GM06990 (cell line): Measurements from ENCODE around the gene GBP4.

Source experiments
- DNase-seq: peaks from one replicate; pipeline ENCODE4 v3.0.0-alpha.2; 2011; ENCODE audit not compliant: insufficient read length; ENCODE audit errors: extremely low read depth
- H3K27me3 ChIP-seq: replicated peaks from 2 replicates; pipeline ENCODE4 v1.6.0; 2011; ENCODE audit warnings: low read length; ENCODE audit not compliant: control insufficient read depth, insufficient read depth
- H3K36me3 ChIP-seq: 2 replicates; pipeline ENCODE4 v1.5.1; 2011; ENCODE audit warnings: low read length; ENCODE audit not compliant: control insufficient read depth, insufficient read depth
- H3K4me3 ChIP-seq: replicated peaks from 2 replicates; pipeline ENCODE4 v1.5.1; 2011; ENCODE audit warnings: low read depth, mild to moderate bottlenecking, control low read depth, low read length
- CTCF ChIP-seq: IDR thresholded peaks from 2 replicates; pipeline ENCODE4 v1.5.1; 2011; ENCODE audit warnings: low read length, control low read depth, mild to moderate bottlenecking, inconsistent platforms; ENCODE audit not compliant: insufficient read depth, poor library complexity, severe bottlenecking

The GBP4 gene

GRCh38 chr1:89175601-89176256 lies 23.0 kb downstream of the GBP4 start, which contains the start of gene GBP7:
Gene GBP7 (minus strand): TSS chr1:89176003. CDS start chr1:89171935, 4,068 bp downstream.
- DNase-seq, result no peak
- no peak for TF ChIP-seq CTCF
- Histone ChIP-seq H3K36me3 (no peaks in the 10 kb centered on the region), H3K4me3 (no peak within 1 kb of the TSS), H3K27me3 (no peaks in the 10 kb centered on the region)

- Histone ChIP-seq H3K27me3 (no peaks in the 10 kb centered on the region), H3K36me3 (no peaks in the 10 kb centered on the region), H3K4me3 (no peak overlapping the region)
- DNase-seq, result no peak
- TF ChIP-seq CTCF, result no peak
Observed at GRCh38 chr1:89174491-89174890, 24.3 kb downstream of the GBP4 start.

GRCh38 chr1:89172468-89173143 lies 26.1 kb downstream of the GBP4 start:
- Histone ChIP-seq H3K27me3 (no peaks in the 10 kb centered on the region), H3K4me3 (no peak overlapping the region), H3K36me3 (no peaks in the 10 kb centered on the region)
- DNase-seq, result no peak
- TF ChIP-seq CTCF, result no peak

GRCh38 chr1:89171067-89171438 lies 27.7 kb downstream of the GBP4 start:
- Histone ChIP-seq H3K27me3 (no peaks in the 10 kb centered on the region), H3K4me3 (no peak overlapping the region), H3K36me3 (no peaks in the 10 kb centered on the region)
- TF ChIP-seq CTCF, result no peak
- no peak for DNase-seq

GRCh38 chr1:89170170-89171066 lies 28.3 kb downstream of the GBP4 start:
- Histone ChIP-seq H3K36me3 (no peaks in the 10 kb centered on the region), H3K4me3 (no peak overlapping the region), H3K27me3 (no peaks in the 10 kb centered on the region)
- DNase-seq, result no peak
- no peak for TF ChIP-seq CTCF
